ENCODE measurements around the gene FSTL4. TPM values are rescaled to one million over a fixed set of nuclear protein-coding genes. Genes with fewer than 3 reads are reported as not detected.

FSTL4 gene
- total RNA-seq, 1 experiment from 2014 or later = not detected

DNA sequence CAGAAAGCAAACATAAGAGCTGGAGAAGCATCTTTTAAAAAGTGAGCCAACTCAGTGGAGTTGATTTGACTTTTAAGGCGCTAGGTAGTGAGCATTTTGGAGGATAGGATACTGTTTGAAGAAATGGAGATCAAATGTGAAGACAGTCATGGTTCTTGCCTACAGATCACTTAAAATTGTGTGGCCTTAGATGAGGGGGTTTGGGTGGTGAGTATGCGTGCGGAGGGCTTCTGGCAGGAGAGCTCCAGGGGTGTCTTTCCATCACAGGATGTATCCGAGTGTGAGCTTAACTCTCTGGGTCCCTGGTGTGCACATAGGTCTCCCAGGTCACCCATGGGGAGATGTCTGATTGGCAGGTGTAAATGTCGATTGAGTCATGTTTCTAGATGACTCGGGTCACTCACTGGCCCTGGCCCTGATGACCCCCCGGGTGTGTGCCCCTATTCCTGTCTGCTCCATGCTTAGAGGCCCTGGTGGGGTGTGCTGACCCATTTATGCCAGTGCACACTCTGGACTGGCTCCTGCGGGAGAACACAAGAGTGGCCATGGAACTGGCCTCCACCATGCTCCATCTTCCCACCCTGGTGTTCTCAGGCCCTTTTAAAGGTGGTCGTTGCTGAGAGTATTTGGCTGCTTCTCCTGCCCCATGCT lies 274.4 kb downstream of the FSTL4 start:
- no peak for TF ChIP-seq EZH2 (IDR thresholded peaks at IDR 0.05; ENCODE audit: low read depth)
- Histone ChIP-seq H3K4me1 (replicated peaks; ENCODE audit: insufficient read depth) (peaks cover 6% of the 10 kb centered on the region; the same call in 1 of the 2 replicates), H3K9me2 (ENCODE audit: insufficient read depth) (no peaks in the 10 kb centered on the region), H3K36me3 (ENCODE audit: low read depth) (no peaks in the 10 kb centered on the region), H2AFZ (no peak overlapping the region), H3K27ac (no peak overlapping the region), H3K27me3 (ENCODE audit: insufficient read depth, low read depth) (no peaks in the 10 kb centered on the region), H3K4me3 (no peak overlapping the region), H3K79me2 (ENCODE audit: low read depth) (no peaks in the 10 kb centered on the region), H3K4me2 (no peak overlapping the region), H4K20me1 (ENCODE audit: insufficient read depth) (no peaks in the 10 kb centered on the region), H3K9me3 (ENCODE audit: insufficient read depth, low read depth) (no peaks in the 10 kb centered on the region), H3F3A (ENCODE audit: insufficient read depth, low read depth) (no peaks in the 10 kb centered on the region)
- BruUV-seq (replicated peaks) = no TSS peak
- no peak for DNase-seq
- CTCF ChIA-PET = no interaction called here
- POLR2A ChIA-PET (ENCODE audit: unreplicated experiment) = no interaction called here
- intact Hi-C loops (cut with micrococcal nuclease; ENCODE audit: unreplicated experiment) = no loop called here

DNA sequence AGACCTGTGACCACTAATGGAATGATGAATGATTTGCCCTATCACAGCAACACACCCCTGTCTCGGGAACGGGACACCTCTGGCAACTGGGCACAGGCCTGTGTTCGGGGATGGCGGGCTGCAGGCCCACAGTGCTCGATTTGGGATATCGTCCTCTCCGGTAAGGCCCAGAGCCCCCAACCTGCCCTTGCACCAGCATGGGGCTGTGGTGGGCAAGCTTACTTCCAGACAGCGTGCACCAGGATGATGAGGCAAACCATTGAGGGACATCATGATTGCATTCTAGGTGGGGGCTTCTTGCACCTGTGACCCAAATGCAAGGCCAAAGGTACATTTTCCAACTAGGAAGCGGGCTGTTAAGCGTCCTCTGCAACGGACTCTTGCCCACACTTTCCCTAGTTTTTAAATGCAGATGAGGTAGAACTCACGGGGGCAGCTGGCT lies 275.4 kb downstream of the FSTL4 start:
- intact Hi-C loops (cut with micrococcal nuclease; ENCODE audit: unreplicated experiment) = no loop called here
- CTCF ChIA-PET = no interaction called here
- H3K4me2 ChIP-seq = no peak overlapping the region
- no peaks in the 10 kb centered on the region for H3F3A ChIP-seq (ENCODE audit: insufficient read depth, low read depth)
- no peaks in the 10 kb centered on the region for H4K20me1 ChIP-seq (ENCODE audit: insufficient read depth)
- no peak overlapping the region for H2AFZ ChIP-seq
- TF ChIP-seq, protein P1, sequence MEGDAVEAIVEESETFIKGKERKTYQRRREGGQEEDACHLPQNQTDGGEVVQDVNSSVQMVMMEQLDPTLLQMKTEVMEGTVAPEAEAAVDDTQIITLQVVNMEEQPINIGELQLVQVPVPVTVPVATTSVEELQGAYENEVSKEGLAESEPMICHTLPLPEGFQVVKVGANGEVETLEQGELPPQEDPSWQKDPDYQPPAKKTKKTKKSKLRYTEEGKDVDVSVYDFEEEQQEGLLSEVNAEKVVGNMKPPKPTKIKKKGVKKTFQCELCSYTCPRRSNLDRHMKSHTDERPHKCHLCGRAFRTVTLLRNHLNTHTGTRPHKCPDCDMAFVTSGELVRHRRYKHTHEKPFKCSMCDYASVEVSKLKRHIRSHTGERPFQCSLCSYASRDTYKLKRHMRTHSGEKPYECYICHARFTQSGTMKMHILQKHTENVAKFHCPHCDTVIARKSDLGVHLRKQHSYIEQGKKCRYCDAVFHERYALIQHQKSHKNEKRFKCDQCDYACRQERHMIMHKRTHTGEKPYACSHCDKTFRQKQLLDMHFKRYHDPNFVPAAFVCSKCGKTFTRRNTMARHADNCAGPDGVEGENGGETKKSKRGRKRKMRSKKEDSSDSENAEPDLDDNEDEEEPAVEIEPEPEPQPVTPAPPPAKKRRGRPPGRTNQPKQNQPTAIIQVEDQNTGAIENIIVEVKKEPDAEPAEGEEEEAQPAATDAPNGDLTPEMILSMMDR (conservative IDR thresholded peaks at IDR 0.05) = no peak
- no peak for TF ChIP-seq EZH2 (IDR thresholded peaks at IDR 0.05; ENCODE audit: low read depth)
- BruUV-seq (replicated peaks) = no TSS peak
- POLR2A ChIA-PET (ENCODE audit: unreplicated experiment) = no interaction called here
- peaks cover 6% of the 10 kb centered on the region; the same call in 1 of the 2 replicates for H3K4me1 ChIP-seq (replicated peaks; ENCODE audit: insufficient read depth)
- H3K79me2 ChIP-seq (ENCODE audit: low read depth) = no peaks in the 10 kb centered on the region
- no peaks in the 10 kb centered on the region for H3K27me3 ChIP-seq (ENCODE audit: insufficient read depth, low read depth)
- no peaks in the 10 kb centered on the region for H3K9me3 ChIP-seq (ENCODE audit: insufficient read depth, low read depth)
- no peak for DNase-seq
- no peaks in the 10 kb centered on the region for H3K36me3 ChIP-seq (ENCODE audit: low read depth)
- no peak overlapping the region for H3K4me3 ChIP-seq
- H3K27ac ChIP-seq = no peak overlapping the region
- no peaks in the 10 kb centered on the region for H3K9me2 ChIP-seq (ENCODE audit: insufficient read depth)

DNA sequence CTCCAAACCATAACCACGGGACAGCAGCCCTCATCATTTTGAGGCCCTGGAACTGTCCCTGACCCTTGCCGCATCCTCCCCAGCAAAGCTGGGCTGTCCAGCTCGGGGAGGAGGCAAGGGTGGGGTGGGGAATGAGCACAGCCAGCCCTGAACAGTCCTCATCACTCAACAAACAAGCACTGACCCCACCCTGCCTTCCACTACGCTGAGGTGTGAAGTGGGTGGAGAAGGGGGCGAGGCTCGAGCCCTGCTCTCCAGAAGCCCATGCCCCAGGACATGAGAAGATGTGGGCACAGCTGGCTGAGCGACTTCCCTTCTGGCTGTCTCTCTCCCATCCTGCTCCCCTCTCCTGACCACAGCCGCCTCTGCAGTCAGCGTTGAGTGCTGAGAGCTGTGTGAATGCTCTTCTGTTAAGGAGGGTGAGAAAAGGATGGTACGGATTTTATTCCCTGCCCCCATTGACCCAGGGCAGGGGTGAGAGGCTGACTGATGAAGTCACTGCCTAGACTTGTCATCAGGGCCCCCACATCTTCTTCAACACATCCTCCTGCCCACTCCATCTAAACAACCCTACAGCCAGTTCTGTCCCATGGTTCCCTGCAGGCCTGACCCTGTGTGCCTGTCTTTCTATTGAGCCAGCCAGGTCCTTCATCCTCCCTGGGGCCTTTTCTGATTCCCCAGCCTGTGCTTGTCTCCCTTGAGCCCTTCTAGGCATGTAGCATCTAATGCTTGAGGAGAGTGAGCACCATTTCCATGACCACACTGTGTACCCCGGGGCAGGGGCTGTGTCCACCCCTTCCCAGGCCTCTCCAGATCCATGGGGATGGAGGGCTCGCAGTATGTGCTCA lies 276.0 kb downstream of the FSTL4 start:
- ChIA-PET POLR2A (ENCODE audit: unreplicated experiment) (no interaction called here), CTCF (no interaction called here)
- no TSS peak for BruUV-seq (replicated peaks)
- no peak for DNase-seq
- no peaks in the 10 kb centered on the region for H3K79me2 ChIP-seq (ENCODE audit: low read depth)
- TF ChIP-seq, protein P1 (conservative IDR thresholded peaks at IDR 0.05) = no peak
- no peak for TF ChIP-seq EZH2 (IDR thresholded peaks at IDR 0.05; ENCODE audit: low read depth)
- H4K20me1 ChIP-seq (ENCODE audit: insufficient read depth) = no peaks in the 10 kb centered on the region
- H2AFZ ChIP-seq = no peak overlapping the region
- no peaks in the 10 kb centered on the region for H3K9me3 ChIP-seq (ENCODE audit: insufficient read depth, low read depth)
- H3K9me2 ChIP-seq (ENCODE audit: insufficient read depth) = no peaks in the 10 kb centered on the region
- H3K36me3 ChIP-seq (ENCODE audit: low read depth) = no peaks in the 10 kb centered on the region
- H3K27ac ChIP-seq = no peak overlapping the region
- no peak overlapping the region for H3K4me2 ChIP-seq
- intact Hi-C loops (cut with micrococcal nuclease; ENCODE audit: unreplicated experiment) = no loop called here
- H3K4me3 ChIP-seq = no peak overlapping the region
- no peaks in the 10 kb centered on the region for H3F3A ChIP-seq (ENCODE audit: insufficient read depth, low read depth)
- no peaks in the 10 kb centered on the region for H3K27me3 ChIP-seq (ENCODE audit: insufficient read depth, low read depth)
- peaks cover 6% of the 10 kb centered on the region; the same call in 1 of the 2 replicates for H3K4me1 ChIP-seq (replicated peaks; ENCODE audit: insufficient read depth)
